H9 (cell line): ENCODE data around the gene RPS6KB2. TPM values are rescaled to one million over a fixed set of nuclear protein-coding genes. Genes with fewer than 3 reads are reported as not detected.

Experiments
- DNase-seq: peaks from one replicate; pipeline ENCODE4 v3.0.0-alpha.2; 2017
- H2AFZ ChIP-seq: one replicate; pipeline ENCODE4 v1.6.1; 2013; ENCODE audit warnings: mild to moderate bottlenecking, low read length, control low read depth, moderate library complexity
- H2AK5ac ChIP-seq: 2 replicates; pipeline ENCODE4 v1.6.1; 2013; ENCODE audit warnings: low read length, control low read depth, mixed read lengths; ENCODE audit not compliant: insufficient read length
- H2BK120ac ChIP-seq: one replicate; pipeline ENCODE4 v1.6.1; 2013; ENCODE audit warnings: low read depth, mild to moderate bottlenecking, low read length, control low read depth, inconsistent platforms; ENCODE audit not compliant: poor library complexity, severe bottlenecking
- H2BK12ac ChIP-seq: 2 replicates; pipeline ENCODE4 v1.6.1; 2013; ENCODE audit warnings: low read length, control low read depth, mixed read lengths, low read depth; ENCODE audit not compliant: insufficient read length
- H2BK15ac ChIP-seq: 2 replicates; pipeline ENCODE4 v1.6.1; 2013; ENCODE audit warnings: low read depth, low read length, control low read depth
- H2BK20ac ChIP-seq: one replicate; pipeline ENCODE4 v1.6.1; 2013; ENCODE audit warnings: low read depth, mild to moderate bottlenecking, low read length, control low read depth, inconsistent platforms; ENCODE audit not compliant: poor library complexity, severe bottlenecking
- H2BK5ac ChIP-seq: 2 replicates; pipeline ENCODE4 v1.6.1; 2013; ENCODE audit warnings: low read length, control low read depth, mixed read lengths; ENCODE audit not compliant: insufficient read length
- H3K14ac ChIP-seq: 2 replicates; pipeline ENCODE4 v1.6.1; 2013; ENCODE audit warnings: low read length, control low read depth; ENCODE audit not compliant: insufficient read depth
- H3K18ac ChIP-seq: 2 replicates; pipeline ENCODE4 v1.6.1; 2013; ENCODE audit warnings: low read depth, mild to moderate bottlenecking, mixed read lengths, low read length, control low read depth; ENCODE audit not compliant: insufficient read length
- H3K23ac ChIP-seq: 2 replicates; pipeline ENCODE4 v1.6.1; 2013; ENCODE audit warnings: low read length, control low read depth, mixed read lengths, low read depth; ENCODE audit not compliant: insufficient read length
- H3K23me2 ChIP-seq: 2 replicates; pipeline ENCODE4 v1.6.1; 2013; ENCODE audit warnings: low read depth, mild to moderate bottlenecking, mixed read lengths, low read length, control low read depth; ENCODE audit not compliant: insufficient read length, poor library complexity, severe bottlenecking
- H3K27ac ChIP-seq: 2 replicates; pipeline ENCODE4 v1.5.1; 2013; ENCODE audit warnings: low read length, control low read depth, mixed read lengths, low read depth; ENCODE audit not compliant: insufficient read length
- H3K27me3 ChIP-seq: 2 replicates; pipeline ENCODE4 v1.6.1; 2013; ENCODE audit warnings: low read length, control low read depth, inconsistent platforms; ENCODE audit not compliant: insufficient read depth
- H3K4ac ChIP-seq: 2 replicates; pipeline ENCODE4 v1.6.1; 2013; ENCODE audit warnings: low read depth, mild to moderate bottlenecking, control low read depth, inconsistent platforms, low read length, moderate library complexity
- H3K4me1 ChIP-seq: 2 replicates; pipeline ENCODE4 v1.6.1; 2013; ENCODE audit warnings: low read length, control low read depth, inconsistent platforms; ENCODE audit not compliant: insufficient read depth
- H3K4me2 ChIP-seq: 2 replicates; pipeline ENCODE4 v1.6.1; 2013; ENCODE audit warnings: low read length, control low read depth, mixed read lengths; ENCODE audit not compliant: insufficient read length, insufficient read depth
- H3K56ac ChIP-seq: 2 replicates; pipeline ENCODE4 v1.6.1; 2013; ENCODE audit warnings: low read depth, mild to moderate bottlenecking, mixed read lengths, low read length, control low read depth; ENCODE audit not compliant: insufficient read length
- H3K79me1 ChIP-seq: 2 replicates; pipeline ENCODE4 v1.6.1; 2013; ENCODE audit warnings: low read depth, mild to moderate bottlenecking, moderate library complexity, low read length, control low read depth, inconsistent platforms; ENCODE audit not compliant: insufficient read depth, poor library complexity, severe bottlenecking
- H3K79me2 ChIP-seq: 2 replicates; pipeline ENCODE4 v1.6.1; 2013; ENCODE audit warnings: low read length, control low read depth, inconsistent platforms; ENCODE audit not compliant: insufficient read depth
- H3K9ac ChIP-seq: 2 replicates; pipeline ENCODE4 v1.6.1; 2013; ENCODE audit warnings: low read length, control low read depth, mixed read lengths; ENCODE audit not compliant: insufficient read length; ENCODE audit errors: extremely low read depth
- H3K9me3 ChIP-seq: one replicate; pipeline ENCODE4 v1.6.1; 2013; ENCODE audit warnings: low read depth, low read length, inconsistent platforms; ENCODE audit not compliant: control insufficient read depth
- H3T11ph ChIP-seq: one replicate; pipeline ENCODE4 v1.6.1; 2013; ENCODE audit warnings: mild to moderate bottlenecking, low read length, control low read depth, inconsistent platforms
- H4K20me1 ChIP-seq: one replicate; pipeline ENCODE4 v1.6.1; 2013; ENCODE audit not compliant: control insufficient read depth, insufficient read length, insufficient read depth
- H4K5ac ChIP-seq: 2 replicates; pipeline ENCODE4 v1.6.1; 2013; ENCODE audit warnings: low read depth, mild to moderate bottlenecking, mixed read lengths, low read length, control low read depth; ENCODE audit not compliant: insufficient read length
- H4K8ac ChIP-seq: replicated peaks from 2 replicates; pipeline ENCODE4 v1.6.1; 2013; ENCODE audit warnings: low read length, control low read depth, mixed read lengths, low read depth; ENCODE audit not compliant: insufficient read length
- H4K91ac ChIP-seq: 2 replicates; pipeline ENCODE4 v1.6.1; 2013; ENCODE audit warnings: low read depth, mild to moderate bottlenecking, moderate library complexity, mixed read lengths, low read length, control low read depth; ENCODE audit not compliant: insufficient read length
- H3K27ac Mint-ChIP-seq, 3 experiments: 2 replicates in 2 of 3; 3 replicates in 1 of 3; pipeline ENCODE4 v1.8.0; 2020 to 2021; ENCODE audit warnings: mixed read lengths in 3 of 3, mild to moderate bottlenecking in 1 of 3, moderate library complexity in 1 of 3
- H3K27me3 Mint-ChIP-seq: 2 replicates; pipeline ENCODE4 v1.8.0; 2021; ENCODE audit warnings: low read depth, mild to moderate bottlenecking, moderate library complexity, mixed read lengths
- H3K36me3 Mint-ChIP-seq, 3 experiments: 2 replicates in 2 of 3; 3 replicates in 1 of 3; pipeline ENCODE4 v1.8.0; 2020 to 2021; ENCODE audit warnings: low read depth in 3 of 3, mixed read lengths in 3 of 3; ENCODE audit not compliant: insufficient read depth in 1 of 3
- H3K4me1 Mint-ChIP-seq, 2 experiments: 2 replicates each; pipeline ENCODE4 v1.8.0; 2020; ENCODE audit warnings: mixed read lengths in 2 of 2
- H3K4me3 Mint-ChIP-seq, 2 experiments: 2 replicates in 1 of 2; 3 replicates in 1 of 2; pipeline ENCODE4 v1.8.0; 2020 to 2021; ENCODE audit warnings: mild to moderate bottlenecking in 2 of 2, mixed read lengths in 2 of 2, moderate library complexity in 1 of 2
- H3K9me3 Mint-ChIP-seq, 2 experiments: 2 replicates in 1 of 2; 3 replicates in 1 of 2; pipeline ENCODE4 v1.8.0; 2020; ENCODE audit warnings: mild to moderate bottlenecking in 2 of 2, mixed read lengths in 2 of 2, moderate library complexity in 1 of 2
- CTCF ChIP-seq: fragments of 200-600 bp; sonication (generic); conservative IDR thresholded peaks from 3 replicates; pipeline ENCODE4 v1.8.0; 2021; ENCODE audit warnings: antibody characterized with exemption, mild to moderate bottlenecking
- WGBS: extraction: QIAGEN DNeasy Blood & Tissue Kit; methylation state at CpG from one replicate; pipeline ENCODE4 v1.1.7; 2013; ENCODE audit warnings: missing lambda C conversion rate, low lambda C conversion rate, mixed read lengths; ENCODE audit not compliant: insufficient read length; ENCODE audit errors: extremely low coverage; 5-methylcytosine and 5-hydroxymethylcytosine counted together
- total RNA-seq: library from RNA; stranded (reverse); gene quantifications from 2 replicates; pipeline ENCODE4 v1.2.1, GENCODE V29; 2021

RPS6KB2 gene
- total RNA-seq, 1 experiment from 2014 or later: 51.7 TPM

- Mint-ChIP-seq H3K4me3 (peak overlapping the region in 1 of 2 experiments; percentile 40; a peak in 2 of 5 replicates), H3K27me3 (no peaks in the 10 kb centered on the region; the same call in 1 of the 2 replicates), H3K4me1 (peaks cover 4 to 18% of the 10 kb centered on the region in 2 experiments), H3K9me3 (no peaks in the 10 kb centered on the region), H3K36me3 (peaks cover 10 to 35% (median 33%) of the 10 kb centered on the region in 3 experiments; a peak in 6 of 7 replicates), H3K27ac (no peak overlapping the region)
- Histone ChIP-seq H3K4ac (no peak overlapping the region), H3K56ac (no peak overlapping the region), H3K23me2 (peaks cover 4% of the 10 kb centered on the region), H2AFZ (no peak overlapping the region), H2BK120ac (no peak overlapping the region), H3K27me3 (no peaks in the 10 kb centered on the region), H3K18ac (no peak overlapping the region), H3K4me2 (no peak overlapping the region), H4K5ac (no peak overlapping the region), H2BK12ac (no peak overlapping the region), H4K91ac (no peak overlapping the region), H2BK15ac (no peak overlapping the region), H3T11ph (no peak overlapping the region), H3K14ac (no peak overlapping the region), H4K8ac (no peak overlapping the region), H3K9ac (no peak overlapping the region), H3K9me3 (no peaks in the 10 kb centered on the region), H3K27ac (no peak overlapping the region), H3K23ac (no peak overlapping the region), H4K20me1 (no peaks in the 10 kb centered on the region), H3K79me1 (no peaks in the 10 kb centered on the region), H2AK5ac (no peak overlapping the region), H2BK20ac (no peak overlapping the region), H2BK5ac (no peak overlapping the region), H3K79me2 (no peaks in the 10 kb centered on the region), H3K4me1 (no peaks in the 10 kb centered on the region; the same call in 1 of the 2 replicates)
- no peak for DNase-seq
- no peak for TF ChIP-seq CTCF
- WGBS: no CpG with 5 or more reads among the region's 17 CpGs
Measured at GRCh38 chr11:67440229-67441097, 12.2 kb downstream of the RPS6KB2 start.
